ENCODE data around the gene MX2.

DNA sequence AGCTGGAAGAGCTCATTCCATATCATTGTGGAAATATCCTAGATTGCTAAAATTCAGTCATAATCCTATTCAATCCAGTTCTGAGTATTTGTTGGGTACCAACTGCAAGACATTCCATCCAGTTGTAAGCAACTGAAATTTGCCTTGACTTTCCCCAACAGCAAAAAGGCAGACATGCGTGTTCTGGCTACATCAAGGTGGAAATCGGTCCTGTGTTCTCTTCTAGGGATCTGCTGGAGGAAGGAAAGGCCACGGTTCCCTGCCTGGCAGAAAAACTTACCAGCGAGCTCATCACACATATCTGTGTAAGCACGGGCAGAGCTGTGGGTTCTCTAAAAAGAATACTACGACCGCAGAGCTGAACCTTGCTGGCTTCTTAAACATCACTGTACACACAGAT lies 81.7 kb downstream of the MX2 start:
- no peak for TF ChIP-seq CTCF (conservative IDR thresholded peaks at IDR 0.05; ENCODE audit: low read depth in 2 of 2)
- no peak for TF ChIP-seq EZH2 (IDR thresholded peaks at IDR 0.05; ENCODE audit: low read depth, unreplicated experiment)
- no peak for TF ChIP-seq REST (IDR thresholded peaks at IDR 0.05; ENCODE audit: unreplicated experiment)
- TF ChIP-seq EZH2phosphoT487 (IDR thresholded peaks at IDR 0.05; ENCODE audit: unreplicated experiment), result no peak
- TF ChIP-seq CREB1 (CRISPR knock-in tag; IDR thresholded peaks at IDR 0.05; ENCODE audit: low read depth), result no peak
